Stimulated activated CD8-positive, alpha-beta memory T cell treated with anti-CD3 and anti-CD28 coated beads, Interleukin-4, amount 100 ng/mL, for 24 hours (primary cell): Measurements from ENCODE around the gene GJB5.

Experiments used
- DNase-seq: peaks from one replicate; pipeline ENCODE4 v3.0.0-alpha.2; 2020; ENCODE audit warnings: low read depth

GJB5 gene

GRCh38 chr1:34794790-34795180, 39.9 kb downstream of the GJB5 start:
- no peak for DNase-seq

GRCh38 chr1:34795916-34796315, 41.1 kb downstream of the GJB5 start:
- DNase-seq, result no peak

- no peak for DNase-seq
Measured at GRCh38 chr1:34796990-34797389, 42.1 kb downstream of the GJB5 start.

- DNase-seq, result no peak
Measured at GRCh38 chr1:34800214-34800613, 45.4 kb downstream of the GJB5 start.

GRCh38 chr1:34803770-34804169, 48.9 kb downstream of the GJB5 start:
- DNase-seq, result no peak

- no peak for DNase-seq
Measured at GRCh38 chr1:34806396-34806795, 51.5 kb downstream of the GJB5 start.
